Nephron (organoid): ENCODE results near the gene LRTM2.

Experiments
- H3K27ac Mint-ChIP-seq, 3 experiments: 2 replicates each; pipeline ENCODE4 v1.8.0; 2020; ENCODE audit warnings: mixed read lengths in 3 of 3, mild to moderate bottlenecking in 2 of 3, moderate library complexity in 1 of 3
- H3K27me3 Mint-ChIP-seq: 2 replicates; pipeline ENCODE4 v1.8.0; 2021; ENCODE audit warnings: low read depth, mild to moderate bottlenecking, moderate library complexity, mixed read lengths
- H3K36me3 Mint-ChIP-seq: 2 replicates; pipeline ENCODE4 v1.8.0; 2020; ENCODE audit warnings: low read depth, mixed read lengths
- H3K4me1 Mint-ChIP-seq: 2 replicates; pipeline ENCODE4 v1.8.0; 2020; ENCODE audit warnings: mixed read lengths
- H3K4me3 Mint-ChIP-seq, 3 experiments: 2 replicates each; pipeline ENCODE4 v1.8.0; 2020; ENCODE audit warnings: mild to moderate bottlenecking in 3 of 3, mixed read lengths in 3 of 3, moderate library complexity in 2 of 3
- H3K9me3 Mint-ChIP-seq: 2 replicates; pipeline ENCODE4 v1.8.0; 2020; ENCODE audit warnings: mixed read lengths
- TF ChIP-seq, protein P1 (sequence below), 3 experiments: fragments of 200-600 bp; sonication (generic); IDR thresholded peaks; one replicate each; pipeline ENCODE4 v1.5.0; 2021; ENCODE audit warnings: antibody characterized with exemption in 3 of 3; ENCODE audit not compliant: unreplicated experiment in 3 of 3

LRTM2 gene

DNA sequence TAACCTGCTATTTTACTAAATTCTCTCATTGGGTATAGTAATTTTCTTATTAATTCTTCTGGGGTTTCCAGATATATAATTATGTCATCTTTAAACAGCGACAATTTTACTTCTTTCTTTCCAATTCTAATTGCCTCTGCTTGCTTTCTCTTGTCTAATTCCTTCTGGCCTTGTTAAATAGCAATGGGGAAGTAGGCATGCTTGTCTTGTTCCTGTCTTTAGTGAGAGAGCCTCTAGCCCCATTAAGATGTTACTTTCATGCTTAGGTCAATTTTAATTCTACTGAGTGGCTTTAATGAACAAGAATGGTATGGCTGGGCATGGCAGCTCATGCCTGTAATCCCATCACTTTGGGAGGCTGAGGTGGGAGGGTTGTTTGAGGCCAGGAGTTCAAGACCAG, 31.7 kb downstream of the LRTM2 start:
- no peak overlapping the region for H3K27ac Mint-ChIP-seq
- no peaks in the 10 kb centered on the region for H3K27me3 Mint-ChIP-seq
- no peaks in the 10 kb centered on the region for H3K4me1 Mint-ChIP-seq
- no peaks in the 10 kb centered on the region for H3K9me3 Mint-ChIP-seq
- H3K36me3 Mint-ChIP-seq = no peaks in the 10 kb centered on the region
- H3K4me3 Mint-ChIP-seq = no peak overlapping the region
- TF ChIP-seq, protein P1, sequence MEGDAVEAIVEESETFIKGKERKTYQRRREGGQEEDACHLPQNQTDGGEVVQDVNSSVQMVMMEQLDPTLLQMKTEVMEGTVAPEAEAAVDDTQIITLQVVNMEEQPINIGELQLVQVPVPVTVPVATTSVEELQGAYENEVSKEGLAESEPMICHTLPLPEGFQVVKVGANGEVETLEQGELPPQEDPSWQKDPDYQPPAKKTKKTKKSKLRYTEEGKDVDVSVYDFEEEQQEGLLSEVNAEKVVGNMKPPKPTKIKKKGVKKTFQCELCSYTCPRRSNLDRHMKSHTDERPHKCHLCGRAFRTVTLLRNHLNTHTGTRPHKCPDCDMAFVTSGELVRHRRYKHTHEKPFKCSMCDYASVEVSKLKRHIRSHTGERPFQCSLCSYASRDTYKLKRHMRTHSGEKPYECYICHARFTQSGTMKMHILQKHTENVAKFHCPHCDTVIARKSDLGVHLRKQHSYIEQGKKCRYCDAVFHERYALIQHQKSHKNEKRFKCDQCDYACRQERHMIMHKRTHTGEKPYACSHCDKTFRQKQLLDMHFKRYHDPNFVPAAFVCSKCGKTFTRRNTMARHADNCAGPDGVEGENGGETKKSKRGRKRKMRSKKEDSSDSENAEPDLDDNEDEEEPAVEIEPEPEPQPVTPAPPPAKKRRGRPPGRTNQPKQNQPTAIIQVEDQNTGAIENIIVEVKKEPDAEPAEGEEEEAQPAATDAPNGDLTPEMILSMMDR (IDR thresholded peaks at IDR 0.05; ENCODE audit: unreplicated experiment in 3 of 3) = no peak

DNA sequence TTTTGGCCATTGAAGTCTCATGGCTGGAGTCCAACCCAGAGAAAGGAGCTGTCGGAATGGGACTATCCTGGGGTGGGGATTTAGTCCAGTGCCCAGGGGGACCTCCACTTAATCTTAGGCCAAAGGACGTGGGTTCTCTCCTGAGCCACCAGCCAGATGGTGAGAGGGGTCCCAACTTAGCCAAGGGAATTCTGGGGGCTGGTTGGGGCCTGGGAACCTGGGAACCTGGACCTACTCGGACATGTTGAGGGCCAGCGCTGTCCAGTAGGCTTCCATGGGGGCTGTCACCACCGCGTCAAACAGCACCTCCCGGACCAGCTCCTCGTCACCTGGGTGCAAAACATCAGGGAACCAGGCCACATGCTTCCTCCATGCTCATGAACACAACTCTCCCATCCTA, 33.4 kb downstream of the LRTM2 start:
- no peaks in the 10 kb centered on the region for H3K36me3 Mint-ChIP-seq
- no peaks in the 10 kb centered on the region for H3K9me3 Mint-ChIP-seq
- TF ChIP-seq, protein P1 (IDR thresholded peaks at IDR 0.05; ENCODE audit: unreplicated experiment in 3 of 3) = no peak
- no peak overlapping the region for H3K27ac Mint-ChIP-seq
- H3K27me3 Mint-ChIP-seq = peaks cover 3% of the 10 kb centered on the region
- H3K4me3 Mint-ChIP-seq = no peak overlapping the region
- H3K4me1 Mint-ChIP-seq = no peaks in the 10 kb centered on the region

DNA sequence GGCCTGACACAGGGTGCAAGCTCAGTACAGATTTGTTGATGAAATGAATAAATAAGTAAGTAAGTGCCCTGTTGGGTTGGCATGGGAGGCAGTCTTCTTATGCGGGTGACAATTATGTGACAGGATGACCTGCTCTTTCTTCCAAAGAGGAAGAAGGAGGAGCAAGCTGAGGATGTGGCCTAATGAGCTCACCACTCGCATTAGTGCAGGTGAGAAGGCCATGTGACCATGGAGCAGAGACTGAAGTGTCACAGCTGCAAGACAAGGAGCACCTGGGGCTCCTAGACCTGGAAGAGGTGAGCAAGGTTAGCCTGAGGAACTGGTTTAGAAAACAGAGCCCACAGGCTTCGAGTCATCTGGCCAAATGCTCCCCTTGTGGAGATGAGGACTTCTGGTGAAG, 34.9 kb downstream of the LRTM2 start:
- peaks cover 3% of the 10 kb centered on the region for H3K27me3 Mint-ChIP-seq
- no peaks in the 10 kb centered on the region for H3K36me3 Mint-ChIP-seq
- no peaks in the 10 kb centered on the region for H3K9me3 Mint-ChIP-seq
- no peak overlapping the region for H3K27ac Mint-ChIP-seq
- H3K4me3 Mint-ChIP-seq = no peak overlapping the region
- no peaks in the 10 kb centered on the region for H3K4me1 Mint-ChIP-seq
- TF ChIP-seq, protein P1 (IDR thresholded peaks at IDR 0.05; ENCODE audit: unreplicated experiment in 3 of 3) = no peak

DNA sequence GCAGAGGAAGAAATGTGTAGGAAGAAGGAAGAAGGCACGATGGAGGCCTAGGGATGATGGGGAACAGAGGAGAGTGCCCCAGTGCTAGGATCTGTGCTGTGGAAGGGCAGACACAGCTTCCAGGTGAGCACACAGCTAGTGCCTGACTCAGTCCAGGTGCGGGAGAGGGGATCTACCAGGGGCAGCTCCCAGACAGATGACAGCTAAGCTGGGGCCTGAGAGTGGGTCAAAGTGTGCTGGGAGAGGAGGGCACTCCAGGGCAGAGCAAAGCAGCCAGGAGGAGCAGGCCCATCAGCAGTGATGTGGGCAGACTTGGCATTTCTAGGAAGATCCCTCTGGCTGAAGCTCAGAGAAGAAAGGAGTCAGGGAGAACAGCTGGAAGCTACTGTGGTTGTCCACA, 36.7 kb downstream of the LRTM2 start:
- Mint-ChIP-seq H3K4me1 (no peaks in the 10 kb centered on the region), H3K27me3 (peaks cover 3% of the 10 kb centered on the region), H3K27ac (no peak overlapping the region), H3K9me3 (no peaks in the 10 kb centered on the region), H3K36me3 (no peaks in the 10 kb centered on the region), H3K4me3 (no peak overlapping the region)
- TF ChIP-seq, protein P1 (IDR thresholded peaks at IDR 0.05; ENCODE audit: unreplicated experiment in 3 of 3) = no peak

DNA sequence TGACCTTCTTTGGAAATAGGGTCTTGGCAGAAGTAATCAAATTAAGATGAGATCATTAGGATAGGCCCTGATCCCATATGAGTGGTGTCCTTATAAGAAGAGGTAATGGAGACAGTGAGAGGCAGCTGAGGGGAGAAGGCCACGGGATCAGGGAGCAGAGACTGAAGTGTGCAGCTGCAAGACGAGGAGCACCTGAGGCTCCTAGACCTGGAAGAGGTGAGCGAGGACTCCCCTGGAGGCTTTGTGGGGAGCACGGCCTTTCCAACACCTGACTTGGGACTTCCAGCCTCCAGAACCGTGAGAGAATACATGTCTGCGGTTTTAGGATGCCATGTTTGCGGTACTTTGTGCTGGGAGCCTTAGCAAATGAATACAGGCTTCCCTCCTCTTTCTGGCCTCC, 37.5 kb downstream of the LRTM2 start:
- Mint-ChIP-seq H3K27me3 (peaks cover 3% of the 10 kb centered on the region), H3K9me3 (no peaks in the 10 kb centered on the region)
- TF ChIP-seq, protein P1 (IDR thresholded peaks at IDR 0.05; ENCODE audit: unreplicated experiment in 3 of 3) = no peak

DNA sequence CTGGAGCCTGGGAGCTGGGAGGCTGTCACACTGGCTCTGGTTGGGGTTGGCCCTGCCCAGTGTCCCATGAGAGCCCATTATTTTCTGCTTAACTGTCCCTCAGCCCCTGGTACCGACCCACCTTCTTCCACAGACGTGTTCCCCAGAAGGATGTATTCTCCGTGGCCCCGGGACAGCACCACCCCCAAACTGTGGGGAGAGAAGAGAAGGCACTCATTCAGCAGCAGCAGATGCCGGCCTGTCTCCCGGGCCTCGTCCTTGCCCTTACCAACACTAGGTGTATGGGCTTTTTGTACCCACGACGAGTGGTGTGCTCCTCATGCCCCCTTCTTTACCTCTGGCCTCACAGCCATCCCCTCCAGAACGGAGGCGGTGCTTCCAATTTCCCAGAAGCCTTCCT, 38.1 kb downstream of the LRTM2 start:
- H3K4me3 Mint-ChIP-seq = no peak overlapping the region
- H3K27ac Mint-ChIP-seq = no peak overlapping the region
- H3K36me3 Mint-ChIP-seq = no peaks in the 10 kb centered on the region
- no peaks in the 10 kb centered on the region for H3K4me1 Mint-ChIP-seq
- H3K27me3 Mint-ChIP-seq = peaks cover 3% of the 10 kb centered on the region
- H3K9me3 Mint-ChIP-seq = no peaks in the 10 kb centered on the region
- TF ChIP-seq, protein P1 (IDR thresholded peaks at IDR 0.05; ENCODE audit: unreplicated experiment in 3 of 3) = no peak

More for the DNA sequence above, 37.5 kb downstream of the LRTM2 start:
- H3K36me3 Mint-ChIP-seq = no peaks in the 10 kb centered on the region
- H3K27ac Mint-ChIP-seq = no peak overlapping the region
- no peak overlapping the region for H3K4me3 Mint-ChIP-seq
- no peaks in the 10 kb centered on the region for H3K4me1 Mint-ChIP-seq
